WTC11 (cell line): ENCODE measurements around the gene ANKRD36. TPM values are rescaled to one million over a fixed set of nuclear protein-coding genes. Genes with fewer than 3 reads are reported as not detected.

Experiments used
- total RNA-seq: library from RNA; stranded (reverse); gene quantifications from 3 replicates; pipeline ENCODE4 v1.2.3, GENCODE V29; 2021

ANKRD36 gene
- total RNA-seq, 1 experiment from 2014 or later = 14.4 TPM

Other genes starting within 250 kb of the ANKRD36 start
- 80.0 to 81.6 TPM (median 80.4 TPM) in 3 replicates for gene SEMA4C, start 243.1 kb upstream of the ANKRD36 start, total RNA-seq
- 0.52 to 0.71 TPM (median 0.62 TPM) in 3 replicates for gene FAM178B, start 126.6 kb upstream of the ANKRD36 start, total RNA-seq
- 45.2 to 49.5 TPM (median 46.4 TPM) in 3 replicates for gene FAHD2B, start 18.3 kb upstream of the ANKRD36 start, total RNA-seq